Activated T-cell treated with anti-CD3 and anti-CD28 coated beads, Interleukin-2, amount 50 U/mL, for 72 hours (primary cell): ENCODE measurements around the gene ADORA2A. TPM values are rescaled to one million over a fixed set of nuclear protein-coding genes. Genes with fewer than 3 reads are reported as not detected.
A peak's percentile ranks its signal among the peaks of the same experiment; 100 is the strongest.

Source experiments
- ATAC-seq, 2 donors: fragments of 150-1000 bp; cut with Tn5 transposase; replicated peaks in 1 of 2; 2 replicates each; pipeline ENCODE4 v1.10.0; 2021; ENCODE audit warnings: moderate library complexity in 2 of 2, mild to moderate bottlenecking in 1 of 2
- DNase-seq, 2 donors: peaks; one replicate each; pipeline ENCODE4 v3.0.0; 2021 to 2022; ENCODE audit warnings: mixed read lengths in 1 of 2
- H3K27ac Mint-ChIP-seq: one replicate; pipeline ENCODE4 v1.8.0; 2022; ENCODE audit warnings: mild to moderate bottlenecking, moderate library complexity, mixed read lengths
- H3K27me3 Mint-ChIP-seq: one replicate; pipeline ENCODE4 v1.8.0; 2022; ENCODE audit warnings: low read depth, mixed read lengths
- H3K36me3 Mint-ChIP-seq, 2 donors: one replicate each; pipeline ENCODE4 v1.8.0; 2022; ENCODE audit warnings: mixed read lengths in 2 of 2, mild to moderate bottlenecking in 1 of 2; ENCODE audit not compliant: insufficient read depth in 2 of 2
- H3K4me1 Mint-ChIP-seq: one replicate; pipeline ENCODE4 v1.8.0; 2022; ENCODE audit warnings: low read depth, mixed read lengths
- H3K4me3 Mint-ChIP-seq, 2 donors: one replicate each; pipeline ENCODE4 v1.8.0; 2022; ENCODE audit warnings: mild to moderate bottlenecking in 2 of 2, mixed read lengths in 2 of 2, moderate library complexity in 2 of 2
- H3K9me3 Mint-ChIP-seq, 2 donors: one replicate each; pipeline ENCODE4 v1.8.0; 2022; ENCODE audit warnings: mixed read lengths in 2 of 2
- total RNA-seq, 2 donors: library from RNA; stranded (reverse); gene quantifications; one replicate each; pipeline ENCODE4 v1.2.3, GENCODE V29; 2022

Gene ADORA2A
- total RNA-seq, 2 donors from 2014 or later: 34.6 to 41.2 TPM

- Mint-ChIP-seq H3K27ac (peak overlapping the region; percentile 94), H3K4me1 (peaks cover 91% of the 10 kb centered on the region), H3K27me3 (no peaks in the 10 kb centered on the region), H3K4me3 (peak overlapping the region; percentile 80 to 88), H3K36me3 (peaks cover 1 to 11% of the 10 kb centered on the region in 2 donors), H3K9me3 (no peaks in the 10 kb centered on the region)
- ATAC-seq (peak; percentile 80 to 82), DNase-seq (no peak)
These were observed 6.5 kb downstream of the ADORA2A start for GRCh38 chr22:24433828-24434470.

DNA sequence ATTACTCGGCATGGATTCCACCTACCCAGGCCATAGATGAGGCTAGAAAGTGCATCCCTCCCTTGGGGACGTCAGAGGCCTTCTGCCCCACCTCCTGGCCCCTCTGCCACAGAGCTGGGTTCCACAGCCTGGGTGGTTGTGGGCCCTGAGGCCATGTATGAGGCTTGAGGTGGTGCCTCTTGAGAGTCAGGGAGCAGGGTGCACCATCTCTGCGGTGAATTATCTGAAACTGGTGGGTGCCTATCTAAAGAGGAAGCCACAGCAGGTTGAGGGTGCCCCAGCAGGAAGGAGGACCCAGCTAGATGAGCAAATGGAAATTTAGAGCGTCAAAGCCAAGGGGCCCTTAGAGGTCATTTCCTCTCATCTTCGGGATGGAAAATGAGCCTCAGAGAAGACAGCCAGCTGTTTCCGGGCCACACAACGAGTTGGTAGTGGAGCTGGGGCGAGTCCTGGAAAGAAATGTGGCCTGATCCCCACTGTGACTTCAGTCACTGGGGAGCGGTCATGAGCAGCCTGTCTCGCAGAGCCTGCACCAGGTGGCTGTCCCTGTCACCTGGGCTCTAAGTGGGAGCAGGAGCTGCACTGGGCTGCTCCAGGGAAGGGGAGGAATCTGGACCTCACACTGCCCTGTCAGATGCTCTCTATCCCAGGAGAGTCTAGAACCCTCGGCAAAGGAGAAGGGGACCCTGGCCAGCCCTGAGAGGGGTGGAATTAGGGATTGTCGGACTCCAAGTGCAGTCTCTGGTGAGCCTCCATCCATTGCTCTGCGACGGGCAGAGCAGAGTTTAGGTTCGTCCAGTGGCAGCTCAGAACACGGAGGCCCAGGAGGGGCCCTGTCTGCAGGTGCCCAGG, 7.3 kb downstream of the ADORA2A start:
- peak overlapping the region; percentile 80 to 88 for H3K4me3 Mint-ChIP-seq

GRCh38 chr22:24435323-24435645, 7.9 kb downstream of the ADORA2A start:
- Mint-ChIP-seq H3K27ac (peak overlapping the region; percentile 94), H3K4me3 (peak overlapping the region; percentile 80 to 88), H3K27me3 (no peaks in the 10 kb centered on the region), H3K9me3 (no peaks in the 10 kb centered on the region), H3K4me1 (peaks cover 83% of the 10 kb centered on the region), H3K36me3 (peaks cover 1 to 11% of the 10 kb centered on the region in 2 donors)
- no peak for ATAC-seq
- no peak for DNase-seq

More for the DNA sequence above, 7.3 kb downstream of the ADORA2A start:
- Mint-ChIP-seq H3K36me3 (peaks cover 1 to 11% of the 10 kb centered on the region in 2 donors), H3K9me3 (no peaks in the 10 kb centered on the region), H3K27ac (peak overlapping the region; percentile 94), H3K4me1 (peaks cover 89% of the 10 kb centered on the region), H3K27me3 (no peaks in the 10 kb centered on the region)
- ATAC-seq: peak; percentile 81 to 84
- DNase-seq: peak; percentile 81 to 82

DNA sequence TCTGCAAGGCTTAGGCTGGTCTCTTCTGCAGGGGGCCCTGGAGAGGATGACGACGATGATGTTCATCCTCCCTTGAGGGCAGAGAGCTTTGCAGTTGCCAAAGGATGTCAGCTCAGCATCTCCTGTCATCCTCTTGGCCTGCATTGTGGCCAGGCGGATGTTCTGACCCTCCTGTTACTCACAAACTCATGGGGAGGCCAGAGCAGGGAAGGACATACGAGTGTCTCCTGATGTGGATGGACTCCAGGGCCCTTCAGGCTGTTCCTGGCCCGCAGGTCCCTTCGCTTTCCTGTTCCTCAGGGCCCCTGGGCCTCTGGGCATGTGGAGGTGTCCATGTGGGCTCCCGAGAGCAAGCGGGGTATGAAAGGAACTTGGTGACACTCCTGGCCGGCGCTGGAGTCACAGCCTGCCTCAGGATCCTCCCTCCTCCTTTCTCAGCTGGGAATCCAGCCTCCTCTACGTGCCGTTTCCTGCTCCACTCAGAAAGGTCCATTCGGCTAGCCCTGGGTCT, 8.5 kb downstream of the ADORA2A start:
- Mint-ChIP-seq H3K4me3 (peak overlapping the region; percentile 48 to 88), H3K36me3 (peaks cover 1 to 12% of the 10 kb centered on the region in 2 donors)

GRCh38 chr22:24436553-24436952, 9.2 kb downstream of the ADORA2A start:
- peak overlapping the region in 1 of 2 donors; percentile 15 for H3K4me3 Mint-ChIP-seq
- H3K27me3 Mint-ChIP-seq: no peaks in the 10 kb centered on the region
- DNase-seq (no peak), ATAC-seq (no peak)
- peak overlapping the region; percentile 94 for H3K27ac Mint-ChIP-seq
- peaks cover 1 to 13% of the 10 kb centered on the region in 2 donors for H3K36me3 Mint-ChIP-seq
- no peaks in the 10 kb centered on the region for H3K9me3 Mint-ChIP-seq
- peaks cover 83% of the 10 kb centered on the region for H3K4me1 Mint-ChIP-seq

More for the DNA sequence above, 8.5 kb downstream of the ADORA2A start:
- ATAC-seq (no peak), DNase-seq (no peak)
- H3K27me3 Mint-ChIP-seq: no peaks in the 10 kb centered on the region
- H3K27ac Mint-ChIP-seq: peak overlapping the region; percentile 94
- H3K4me1 Mint-ChIP-seq: peaks cover 83% of the 10 kb centered on the region
- no peaks in the 10 kb centered on the region for H3K9me3 Mint-ChIP-seq

DNA sequence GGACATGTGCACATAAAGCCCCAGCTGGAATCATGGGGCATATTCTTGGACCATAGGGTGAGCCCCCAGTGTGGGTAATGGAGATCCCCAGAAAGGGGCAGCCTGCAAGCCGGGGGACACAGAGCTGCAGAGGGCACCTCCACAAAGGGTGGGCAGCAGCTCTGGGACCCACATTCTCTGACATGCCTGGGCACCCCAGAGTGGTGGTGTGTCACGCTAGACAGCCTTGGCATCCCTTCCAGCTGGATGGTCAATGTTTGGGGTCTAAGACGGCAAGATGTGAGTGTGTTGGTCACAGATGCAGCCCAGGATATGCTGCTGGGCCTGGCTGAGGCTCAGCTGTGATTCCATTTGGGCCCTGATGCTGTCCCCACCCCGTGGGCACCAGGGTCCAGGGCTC, 9.7 kb downstream of the ADORA2A start:
- Mint-ChIP-seq H3K9me3 (no peaks in the 10 kb centered on the region), H3K27ac (peak overlapping the region; percentile 68), H3K27me3 (no peaks in the 10 kb centered on the region), H3K36me3 (peaks cover 1 to 13% of the 10 kb centered on the region in 2 donors), H3K4me3 (no peak overlapping the region), H3K4me1 (peaks cover 78% of the 10 kb centered on the region)
- ATAC-seq (no peak), DNase-seq (no peak)

DNA sequence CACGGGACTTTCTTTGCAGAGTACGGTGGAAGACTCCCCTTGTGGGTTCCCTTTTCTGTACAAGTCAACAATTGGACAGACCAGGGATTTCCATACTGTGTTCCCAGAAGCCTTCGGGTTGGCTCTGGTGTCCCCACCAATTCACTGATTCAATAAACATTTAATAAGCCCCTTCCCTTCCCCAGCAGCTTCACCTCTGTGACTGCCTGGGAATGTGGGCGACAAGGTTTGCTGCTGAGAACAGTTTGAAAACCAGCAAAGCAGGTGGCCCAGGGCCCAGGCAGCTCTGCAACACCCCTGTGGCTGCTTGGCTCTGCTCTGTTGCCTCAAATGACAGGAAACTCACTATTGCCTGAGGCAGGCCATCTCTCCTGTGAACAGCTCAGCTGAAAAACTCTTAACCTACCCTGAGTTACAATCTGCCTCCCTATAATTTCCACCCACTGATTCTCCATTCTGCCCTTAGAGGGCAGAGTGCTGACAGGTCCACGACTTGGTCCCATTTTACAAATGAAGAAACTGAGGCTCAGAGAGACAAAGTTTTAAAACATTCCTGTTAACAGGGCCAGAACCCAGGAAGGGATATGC, 10.4 kb downstream of the ADORA2A start:
- Mint-ChIP-seq H3K27me3 (no peaks in the 10 kb centered on the region), H3K36me3 (peaks cover 1 to 13% of the 10 kb centered on the region in 2 donors), H3K27ac (peak overlapping the region; percentile 68), H3K4me1 (peaks cover 75% of the 10 kb centered on the region), H3K9me3 (no peaks in the 10 kb centered on the region), H3K4me3 (peak overlapping the region in 1 of 2 donors; percentile 13)
- ATAC-seq (no peak), DNase-seq (no peak)

GRCh38 chr22:24440270-24440717, 12.9 kb downstream of the ADORA2A start:
- ATAC-seq (no peak), DNase-seq (no peak)
- no peak overlapping the region for H3K4me3 Mint-ChIP-seq
- H3K4me1 Mint-ChIP-seq: peaks cover 74% of the 10 kb centered on the region
- H3K36me3 Mint-ChIP-seq: peaks cover 0 to 6% of the 10 kb centered on the region in 2 donors
- no peaks in the 10 kb centered on the region for H3K27me3 Mint-ChIP-seq
- H3K27ac Mint-ChIP-seq: peak overlapping the region; percentile 45
- no peaks in the 10 kb centered on the region for H3K9me3 Mint-ChIP-seq

DNA sequence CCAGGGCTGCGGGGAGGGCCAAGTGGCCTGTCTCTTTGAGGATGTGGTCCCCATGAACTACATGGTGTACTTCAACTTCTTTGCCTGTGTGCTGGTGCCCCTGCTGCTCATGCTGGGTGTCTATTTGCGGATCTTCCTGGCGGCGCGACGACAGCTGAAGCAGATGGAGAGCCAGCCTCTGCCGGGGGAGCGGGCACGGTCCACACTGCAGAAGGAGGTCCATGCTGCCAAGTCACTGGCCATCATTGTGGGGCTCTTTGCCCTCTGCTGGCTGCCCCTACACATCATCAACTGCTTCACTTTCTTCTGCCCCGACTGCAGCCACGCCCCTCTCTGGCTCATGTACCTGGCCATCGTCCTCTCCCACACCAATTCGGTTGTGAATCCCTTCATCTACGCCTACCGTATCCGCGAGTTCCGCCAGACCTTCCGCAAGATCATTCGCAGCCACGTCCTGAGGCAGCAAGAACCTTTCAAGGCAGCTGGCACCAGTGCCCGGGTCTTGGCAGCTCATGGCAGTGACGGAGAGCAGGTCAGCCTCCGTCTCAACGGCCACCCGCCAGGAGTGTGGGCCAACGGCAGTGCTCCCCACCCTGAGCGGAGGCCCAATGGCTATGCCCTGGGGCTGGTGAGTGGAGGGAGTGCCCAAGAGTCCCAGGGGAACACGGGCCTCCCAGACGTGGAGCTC, 13.5 kb downstream of the ADORA2A start:
- H3K36me3 Mint-ChIP-seq: peaks cover 0 to 2% of the 10 kb centered on the region in 2 donors
- peaks cover 74% of the 10 kb centered on the region for H3K4me1 Mint-ChIP-seq
- H3K9me3 Mint-ChIP-seq: no peaks in the 10 kb centered on the region
- DNase-seq (no peak), ATAC-seq (no peak)
- H3K27me3 Mint-ChIP-seq: no peaks in the 10 kb centered on the region
- H3K4me3 Mint-ChIP-seq: no peak overlapping the region
- peak overlapping the region; percentile 45 for H3K27ac Mint-ChIP-seq

DNA sequence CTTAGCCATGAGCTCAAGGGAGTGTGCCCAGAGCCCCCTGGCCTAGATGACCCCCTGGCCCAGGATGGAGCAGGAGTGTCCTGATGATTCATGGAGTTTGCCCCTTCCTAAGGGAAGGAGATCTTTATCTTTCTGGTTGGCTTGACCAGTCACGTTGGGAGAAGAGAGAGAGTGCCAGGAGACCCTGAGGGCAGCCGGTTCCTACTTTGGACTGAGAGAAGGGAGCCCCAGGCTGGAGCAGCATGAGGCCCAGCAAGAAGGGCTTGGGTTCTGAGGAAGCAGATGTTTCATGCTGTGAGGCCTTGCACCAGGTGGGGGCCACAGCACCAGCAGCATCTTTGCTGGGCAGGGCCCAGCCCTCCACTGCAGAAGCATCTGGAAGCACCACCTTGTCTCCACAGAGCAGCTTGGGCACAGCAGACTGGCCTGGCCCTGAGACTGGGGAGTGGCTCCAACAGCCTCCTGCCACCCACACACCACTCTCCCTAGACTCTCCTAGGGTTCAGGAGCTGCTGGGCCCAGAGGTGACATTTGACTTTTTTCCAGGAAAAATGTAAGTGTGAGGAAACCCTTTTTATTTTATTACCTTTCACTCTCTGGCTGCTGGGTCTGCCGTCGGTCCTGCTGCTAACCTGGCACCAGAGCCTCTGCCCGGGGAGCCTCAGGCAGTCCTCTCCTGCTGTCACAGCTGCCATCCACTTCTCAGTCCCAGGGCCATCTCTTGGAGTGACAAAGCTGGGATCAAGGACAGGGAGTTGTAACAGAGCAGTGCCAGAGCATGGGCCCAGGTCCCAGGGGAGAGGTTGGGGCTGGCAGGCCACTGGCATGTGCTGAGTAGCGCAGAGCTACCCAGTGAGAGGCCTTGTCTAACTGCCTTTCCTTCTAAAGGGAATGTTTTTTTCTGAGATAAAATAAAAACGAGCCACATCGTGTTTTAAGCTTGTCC, 14.3 kb downstream of the ADORA2A start:
- Mint-ChIP-seq H3K36me3 (peaks cover 0 to 2% of the 10 kb centered on the region in 2 donors), H3K4me3 (no peak overlapping the region), H3K27me3 (no peaks in the 10 kb centered on the region), H3K4me1 (peaks cover 73% of the 10 kb centered on the region), H3K27ac (no peak overlapping the region), H3K9me3 (no peaks in the 10 kb centered on the region)
- DNase-seq: no peak
- ATAC-seq: no peak

DNA sequence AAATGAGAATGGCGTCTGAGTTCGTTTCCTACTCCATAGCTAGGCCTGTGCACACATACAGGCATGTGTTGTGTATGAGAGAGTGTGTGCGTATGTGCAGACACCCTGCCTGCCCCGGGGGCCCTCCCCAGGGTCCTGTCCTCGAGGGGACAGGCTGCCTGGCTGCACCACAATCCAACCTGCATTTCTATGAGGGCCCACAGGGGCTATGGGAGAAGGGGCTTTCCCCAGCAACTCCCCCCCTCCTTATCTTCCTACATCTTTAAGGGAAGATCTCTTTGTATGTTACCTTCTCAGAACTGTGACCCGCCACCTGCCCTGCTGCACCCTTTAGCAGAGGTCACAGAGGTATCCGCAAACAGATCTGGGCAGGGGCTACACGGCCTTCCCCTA, 14.9 kb downstream of the ADORA2A start:
- DNase-seq (no peak), ATAC-seq (no peak)
- H3K9me3 Mint-ChIP-seq: no peaks in the 10 kb centered on the region
- no peaks in the 10 kb centered on the region for H3K27me3 Mint-ChIP-seq
- peaks cover 66% of the 10 kb centered on the region for H3K4me1 Mint-ChIP-seq
- no peak overlapping the region for H3K27ac Mint-ChIP-seq
- peaks cover 0 to 2% of the 10 kb centered on the region in 2 donors for H3K36me3 Mint-ChIP-seq
- no peak overlapping the region for H3K4me3 Mint-ChIP-seq

GRCh38 chr22:24443668-24444067, 16.3 kb downstream of the ADORA2A start:
- Mint-ChIP-seq H3K4me3 (no peak overlapping the region), H3K9me3 (no peaks in the 10 kb centered on the region), H3K36me3 (peaks cover 0 to 2% of the 10 kb centered on the region in 2 donors), H3K4me1 (peaks cover 56% of the 10 kb centered on the region), H3K27me3 (no peaks in the 10 kb centered on the region), H3K27ac (peak overlapping the region; percentile 27)
- DNase-seq (no peak), ATAC-seq (no peak)
